Prostate gland (tissue), 2 donors: ENCODE data around the gene DTHD1. TPM values are rescaled to one million over a fixed set of nuclear protein-coding genes. Genes with fewer than 3 reads are reported as not detected.

ENCODE experiments used
- DNase-seq: peaks from one replicate; pipeline ENCODE4 v3.0.0-alpha.2; 2019; ENCODE audit warnings: low spot score
- H3K27ac ChIP-seq, 2 donors: fragments of 200-600 bp; sonication (generic); 2 replicates each; pipeline ENCODE4 v1.5.1; 2017 to 2019
- H3K27me3 ChIP-seq: fragments of 200-600 bp; sonication (generic); replicated peaks from 2 replicates; pipeline ENCODE4 v1.5.1; 2019; ENCODE audit not compliant: insufficient read depth
- H3K36me3 ChIP-seq, 2 donors: fragments of 200-600 bp; sonication (generic); 1 replicate in 1 of 2; 2 replicates in 1 of 2; pipeline versions ENCODE4 v1.5.1 to v1.8.1; 2017 to 2019
- H3K4me1 ChIP-seq: fragments of 200-600 bp; sonication (generic); replicated peaks from 2 replicates; pipeline ENCODE4 v1.5.1; 2019
- H3K4me3 ChIP-seq, 2 donors: fragments of 200-600 bp; sonication (generic); 2 replicates each; pipeline ENCODE4 v1.5.1; 2017 to 2019
- H3K9me3 ChIP-seq: fragments of 200-600 bp; sonication (generic); 2 replicates; pipeline ENCODE4 v1.5.1; 2017
- POLR2A ChIP-seq: fragments of 450-650 bp; IDR thresholded peaks from one replicate; pipeline ENCODE4 v1.6.1; 2016; ENCODE audit warnings: antibody characterized with exemption, mild to moderate bottlenecking
- POLR2AphosphoS5 ChIP-seq: sonication (generic); formaldehyde crosslinking; IDR thresholded peaks from one replicate; pipeline ENCODE4 v1.6.1; 2017; ENCODE audit warnings: antibody characterized with exemption
- WGBS: methylation state at CpG from one replicate; pipeline ENCODE4 v1.1.5; 2018; 5-methylcytosine and 5-hydroxymethylcytosine counted together
- intact Hi-C: fragments of 100-400 bp; cut with DNase I; formaldehyde crosslinking; loops from one replicate; pipeline ENCODE4 v1.14.2; 2022
- total RNA-seq, 2 donors: library from RNA; depleted of rRNA; stranded (reverse); fragments of >200 nt; gene quantifications; one replicate each; pipeline ENCODE4 v1.1.0, GENCODE V29; 2016
- TF ChIP-seq, protein P1 (sequence below), 4 experiments: fragments of 200-600 bp in 2 of 4; fragments of 450-650 bp in 2 of 4; sonication (generic) in 2 of 4; IDR thresholded peaks; 1 replicate in 3 of 4; 2 replicates in 1 of 4; pipeline ENCODE4 v1.5.1; 2016 to 2019; ENCODE audit warnings: antibody characterized with exemption in 4 of 4, mild to moderate bottlenecking in 2 of 4, moderate library complexity in 2 of 4

The DTHD1 gene
- total RNA-seq, 2 donors from 2014 or later, result 0.91 TPM; not detected in 1

DNA sequence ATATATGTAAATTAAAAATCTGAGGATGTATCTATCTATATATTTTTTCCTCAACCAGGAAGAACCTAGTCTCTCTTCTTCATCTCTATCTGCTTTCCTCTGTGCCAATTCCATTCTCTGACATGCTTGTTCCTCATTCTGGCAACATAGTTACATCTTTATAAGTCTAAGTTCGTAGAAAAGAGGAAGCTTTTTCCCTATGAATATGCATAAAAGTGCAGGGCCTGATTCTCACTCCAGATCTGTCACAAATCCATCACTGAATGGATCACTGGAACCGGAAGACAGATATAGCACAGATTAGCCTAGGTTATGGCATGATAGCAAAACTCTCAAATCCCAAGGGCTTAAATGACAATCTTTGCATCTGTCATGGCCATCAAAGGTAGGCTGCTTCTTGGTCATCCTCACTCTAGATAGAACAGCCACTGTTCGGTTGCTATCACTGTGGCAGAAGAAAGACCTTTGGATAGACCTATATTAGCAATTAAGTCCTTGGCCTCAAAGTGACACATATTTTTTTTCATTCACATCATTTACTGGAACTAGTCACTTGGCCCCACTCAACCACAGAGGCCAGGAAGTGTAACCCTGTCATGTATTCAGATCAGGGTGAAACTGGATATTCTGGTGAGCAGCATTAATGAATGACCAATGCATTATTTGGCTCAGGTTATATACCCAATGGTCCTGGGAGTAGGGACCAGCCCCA is 22.2 kb downstream of the DTHD1 start:
- H3K4me1 ChIP-seq, result no peaks in the 10 kb centered on the region
- no peaks in the 10 kb centered on the region for H3K27me3 ChIP-seq
- H3K9me3 ChIP-seq, result no peaks in the 10 kb centered on the region
- no peak overlapping the region for H3K27ac ChIP-seq
- no peaks in the 10 kb centered on the region for H3K36me3 ChIP-seq
- TF ChIP-seq, protein P1, sequence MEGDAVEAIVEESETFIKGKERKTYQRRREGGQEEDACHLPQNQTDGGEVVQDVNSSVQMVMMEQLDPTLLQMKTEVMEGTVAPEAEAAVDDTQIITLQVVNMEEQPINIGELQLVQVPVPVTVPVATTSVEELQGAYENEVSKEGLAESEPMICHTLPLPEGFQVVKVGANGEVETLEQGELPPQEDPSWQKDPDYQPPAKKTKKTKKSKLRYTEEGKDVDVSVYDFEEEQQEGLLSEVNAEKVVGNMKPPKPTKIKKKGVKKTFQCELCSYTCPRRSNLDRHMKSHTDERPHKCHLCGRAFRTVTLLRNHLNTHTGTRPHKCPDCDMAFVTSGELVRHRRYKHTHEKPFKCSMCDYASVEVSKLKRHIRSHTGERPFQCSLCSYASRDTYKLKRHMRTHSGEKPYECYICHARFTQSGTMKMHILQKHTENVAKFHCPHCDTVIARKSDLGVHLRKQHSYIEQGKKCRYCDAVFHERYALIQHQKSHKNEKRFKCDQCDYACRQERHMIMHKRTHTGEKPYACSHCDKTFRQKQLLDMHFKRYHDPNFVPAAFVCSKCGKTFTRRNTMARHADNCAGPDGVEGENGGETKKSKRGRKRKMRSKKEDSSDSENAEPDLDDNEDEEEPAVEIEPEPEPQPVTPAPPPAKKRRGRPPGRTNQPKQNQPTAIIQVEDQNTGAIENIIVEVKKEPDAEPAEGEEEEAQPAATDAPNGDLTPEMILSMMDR (IDR thresholded peaks at IDR 0.05), result no peak
- TF ChIP-seq POLR2A (no peak), POLR2AphosphoS5 (no peak)
- no peak for DNase-seq
- 82% methylated on average over 3 of the region's 3 CpGs for WGBS
- intact Hi-C loops, result no loop called here
- H3K4me3 ChIP-seq, result no peak overlapping the region

DNA sequence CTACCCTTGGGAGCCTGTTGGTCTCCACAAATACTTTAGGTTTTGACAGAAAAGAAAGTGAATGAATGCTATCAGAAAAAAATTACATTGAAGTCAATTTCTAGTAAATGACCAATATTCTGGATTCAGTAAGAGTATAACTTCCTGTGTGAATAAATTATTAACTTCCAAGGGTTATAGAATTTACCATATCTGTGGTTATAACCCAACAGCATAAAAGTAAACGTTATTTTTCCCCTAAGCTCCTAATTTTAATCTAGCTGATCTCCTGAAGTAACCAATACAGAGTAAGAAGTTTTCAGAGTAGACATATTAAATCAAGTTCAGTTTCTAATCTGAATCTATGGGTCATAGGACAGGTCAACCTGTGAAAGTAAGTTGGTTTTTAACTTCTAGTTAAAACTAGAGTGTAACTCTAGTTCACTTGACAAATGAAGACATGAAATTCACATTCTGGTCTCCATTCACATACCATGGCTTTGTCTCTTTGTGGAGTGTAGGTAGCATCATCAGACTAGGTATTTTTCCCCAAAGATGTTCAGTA is 22.8 kb downstream of the DTHD1 start:
- DNase-seq, result no peak
- no peaks in the 10 kb centered on the region for H3K27me3 ChIP-seq
- TF ChIP-seq, protein P1 (IDR thresholded peaks at IDR 0.05), result no peak
- no peak for TF ChIP-seq POLR2AphosphoS5
- TF ChIP-seq POLR2A, result no peak
- H3K27ac ChIP-seq, result no peak overlapping the region
- no peaks in the 10 kb centered on the region for H3K9me3 ChIP-seq
- H3K4me1 ChIP-seq, result no peaks in the 10 kb centered on the region
- H3K4me3 ChIP-seq, result no peak overlapping the region
- 72% methylated on average over 1 of the region's 1 CpG for WGBS
- intact Hi-C loops, result no loop called here
- H3K36me3 ChIP-seq, result no peaks in the 10 kb centered on the region

DNA sequence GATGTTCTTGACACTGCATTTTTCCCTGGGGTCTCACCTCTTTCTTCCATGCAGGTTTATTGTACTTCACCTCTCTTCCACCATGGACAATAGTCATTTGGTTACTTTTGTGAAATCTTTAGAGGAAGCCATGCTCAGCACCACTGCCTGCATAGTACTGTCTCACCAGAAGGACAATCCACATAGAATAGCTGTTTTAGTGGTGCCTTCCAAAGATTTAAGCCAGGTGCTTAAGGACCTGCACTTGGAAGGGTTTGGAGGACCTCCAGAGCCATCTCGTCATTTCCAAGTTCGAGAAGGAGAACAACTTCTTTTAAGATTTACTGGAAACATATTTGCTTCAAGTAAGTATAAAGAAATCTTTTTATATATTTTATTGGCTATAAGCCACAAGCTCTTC is 26.7 kb downstream of the DTHD1 start:
- no peak overlapping the region for H3K27ac ChIP-seq
- TF ChIP-seq, protein P1 (IDR thresholded peaks at IDR 0.05), result no peak
- TF ChIP-seq POLR2A, result no peak
- H3K4me1 ChIP-seq, result no peaks in the 10 kb centered on the region
- no peak for DNase-seq
- H3K27me3 ChIP-seq, result no peaks in the 10 kb centered on the region
- 29% methylated on average over 2 of the region's 2 CpGs for WGBS
- no peaks in the 10 kb centered on the region for H3K36me3 ChIP-seq
- intact Hi-C loops, result no loop called here
- no peaks in the 10 kb centered on the region for H3K9me3 ChIP-seq
- no peak overlapping the region for H3K4me3 ChIP-seq

DNA sequence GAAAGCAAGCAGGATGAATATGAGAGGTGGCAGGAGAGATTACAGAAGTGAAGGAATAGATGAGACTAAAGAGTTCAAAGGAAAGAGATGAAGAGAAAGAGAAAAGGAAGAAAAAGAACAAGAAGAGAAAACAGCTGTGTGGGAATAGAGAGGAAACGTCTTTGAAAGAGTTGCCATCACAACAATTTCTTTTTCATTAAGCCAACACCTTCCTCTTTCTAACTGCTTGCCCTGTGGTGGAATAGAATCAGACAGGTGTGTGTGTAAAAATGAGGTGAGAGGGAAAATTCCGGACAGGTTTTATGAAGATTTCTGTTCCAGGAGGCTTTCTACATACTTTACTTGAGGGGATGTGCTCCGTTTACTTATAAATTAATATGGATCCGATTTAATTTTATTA is 28.8 kb downstream of the DTHD1 start:
- H3K27me3 ChIP-seq, result no peaks in the 10 kb centered on the region
- intact Hi-C loops, result no loop called here
- no peaks in the 10 kb centered on the region for H3K9me3 ChIP-seq
- TF ChIP-seq POLR2A (no peak), POLR2AphosphoS5 (no peak)
- TF ChIP-seq, protein P1 (IDR thresholded peaks at IDR 0.05), result no peak
- H3K4me3 ChIP-seq, result no peak overlapping the region
- no peak for DNase-seq
- H3K4me1 ChIP-seq, result no peaks in the 10 kb centered on the region
- H3K36me3 ChIP-seq, result no peaks in the 10 kb centered on the region
- 74% methylated on average over 4 of the region's 4 CpGs for WGBS
- no peak overlapping the region for H3K27ac ChIP-seq

DNA sequence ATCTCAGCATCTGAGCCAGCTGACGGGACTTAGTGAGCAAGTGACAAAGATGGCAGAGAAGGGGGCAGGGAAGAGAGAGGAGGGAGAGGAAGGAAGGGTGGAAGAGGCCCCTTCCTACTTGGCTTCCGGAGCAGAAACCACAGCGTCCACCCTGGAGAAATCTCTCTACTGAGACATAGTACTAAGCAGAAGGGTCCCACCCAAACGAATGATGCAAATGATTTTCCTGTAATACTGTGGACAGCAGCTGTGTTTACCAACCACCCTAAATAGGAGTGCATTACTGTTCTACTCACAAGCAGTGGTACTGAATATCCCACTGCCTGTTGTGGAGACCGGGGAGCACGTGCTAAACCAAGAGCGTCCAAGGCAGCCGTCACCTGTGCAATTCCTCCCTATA is 29.4 kb downstream of the DTHD1 start:
- Histone ChIP-seq H3K4me3 (no peak overlapping the region), H3K9me3 (no peaks in the 10 kb centered on the region), H3K27me3 (no peaks in the 10 kb centered on the region), H3K27ac (no peak overlapping the region), H3K4me1 (no peaks in the 10 kb centered on the region), H3K36me3 (no peaks in the 10 kb centered on the region)
- WGBS, result 75% methylated on average over 8 of the region's 8 CpGs
- TF ChIP-seq POLR2AphosphoS5 (no peak), POLR2A (no peak)
- TF ChIP-seq, protein P1 (IDR thresholded peaks at IDR 0.05), result no peak
- intact Hi-C loops, result no loop called here
- no peak for DNase-seq
